HG03469 (cell line): Measurements from ENCODE around the gene CNTNAP4.

Source experiments
- ATAC-seq: cut with Tn5 transposase; IDR thresholded peaks from one replicate; pipeline ENCODE4 v1.9.1; 2021; ENCODE audit warnings: mild to moderate bottlenecking, moderate library complexity, moderate number of reproducible peaks; ENCODE audit not compliant: unreplicated experiment

The CNTNAP4 gene

DNA sequence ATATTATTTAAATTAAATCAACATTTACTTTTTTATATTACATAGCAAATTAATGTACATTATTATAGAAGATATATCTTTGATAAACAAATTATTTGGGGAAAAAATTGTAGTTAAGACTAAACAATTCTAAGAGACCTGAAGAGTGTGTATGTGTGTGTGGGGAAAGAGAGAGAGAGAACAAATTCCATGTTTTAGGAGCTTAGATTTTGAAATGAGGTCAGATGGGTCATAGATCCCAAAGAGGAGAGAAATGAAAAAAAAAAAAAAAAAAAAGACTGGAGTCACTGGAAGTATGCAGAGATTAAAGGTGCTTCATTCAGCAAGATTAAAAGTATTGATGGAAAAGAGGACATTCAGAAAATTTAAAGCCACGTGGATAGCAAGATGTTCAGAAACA is 206.8 kb downstream of the CNTNAP4 start:
- ATAC-seq, result no peak

DNA sequence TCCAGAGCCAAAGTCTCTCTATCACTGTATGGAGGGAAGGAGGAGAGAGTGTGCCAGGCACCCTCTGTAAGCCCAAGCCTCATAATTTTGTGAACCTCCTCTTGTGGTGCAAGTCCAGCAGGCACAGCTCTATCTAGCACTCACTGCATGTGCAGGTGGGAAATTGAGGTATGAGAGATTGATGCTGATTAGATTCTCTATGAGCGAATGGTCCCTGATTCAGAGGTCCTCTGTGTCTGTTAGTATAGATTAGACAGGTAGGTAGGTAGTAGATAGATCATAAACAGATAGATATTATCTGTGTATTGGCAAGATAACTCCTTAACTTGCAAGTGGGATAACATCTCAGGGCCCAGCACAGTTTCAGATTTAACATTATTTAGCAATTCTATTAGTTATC is 209.5 kb downstream of the CNTNAP4 start:
- ATAC-seq, result no peak

DNA sequence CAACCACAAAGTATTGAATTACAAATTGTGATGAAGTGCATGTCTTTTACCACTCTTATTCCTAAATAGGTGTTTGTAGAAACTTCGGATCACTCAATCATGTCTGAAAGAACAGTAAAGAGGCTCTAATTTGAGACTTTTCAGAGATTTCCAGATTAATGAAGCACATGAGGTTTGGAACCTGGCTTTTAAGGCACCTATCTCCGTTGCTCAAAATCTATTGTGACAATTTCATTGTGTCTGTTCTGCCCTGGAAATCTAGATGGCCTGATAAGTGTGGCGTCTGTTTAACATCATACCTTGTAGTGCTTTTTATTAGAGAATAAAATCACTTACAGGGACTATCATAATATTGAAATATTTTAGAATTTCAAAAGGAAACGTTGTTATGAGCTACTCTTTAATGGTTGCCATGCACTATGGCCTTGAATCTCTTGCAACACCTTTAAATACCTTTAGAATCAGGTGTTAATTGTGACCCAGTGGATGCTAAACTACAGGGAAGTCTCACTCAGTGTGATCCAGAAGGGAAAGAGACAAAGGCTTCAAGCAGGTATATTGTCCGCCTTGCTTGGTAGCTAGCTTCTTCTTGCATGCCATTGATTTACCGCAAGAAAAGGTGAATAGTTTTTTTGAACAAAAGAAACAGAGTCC is 210.3 kb downstream of the CNTNAP4 start:
- no peak for ATAC-seq

DNA sequence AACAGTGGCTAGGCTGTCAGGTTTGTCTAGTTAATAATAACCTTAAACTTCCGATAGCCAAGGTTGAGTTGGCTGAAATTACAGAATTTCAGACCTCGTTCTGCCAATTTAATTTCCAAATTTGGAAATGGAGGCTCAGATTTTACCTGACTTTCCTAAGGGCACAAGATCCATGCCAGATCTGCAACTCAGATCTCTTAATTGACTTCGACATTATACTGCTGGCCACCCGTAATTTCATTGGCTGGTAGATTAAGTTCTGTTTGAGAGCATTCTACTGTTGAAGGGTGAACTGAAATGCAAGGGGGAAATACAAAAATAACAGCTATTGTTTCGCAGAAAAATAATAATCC is 210.8 kb downstream of the CNTNAP4 start:
- ATAC-seq, result no peak

GRCh38 chr16:76490036-76490639 is 212.9 kb downstream of the CNTNAP4 start:
- ATAC-seq, result no peak

DNA sequence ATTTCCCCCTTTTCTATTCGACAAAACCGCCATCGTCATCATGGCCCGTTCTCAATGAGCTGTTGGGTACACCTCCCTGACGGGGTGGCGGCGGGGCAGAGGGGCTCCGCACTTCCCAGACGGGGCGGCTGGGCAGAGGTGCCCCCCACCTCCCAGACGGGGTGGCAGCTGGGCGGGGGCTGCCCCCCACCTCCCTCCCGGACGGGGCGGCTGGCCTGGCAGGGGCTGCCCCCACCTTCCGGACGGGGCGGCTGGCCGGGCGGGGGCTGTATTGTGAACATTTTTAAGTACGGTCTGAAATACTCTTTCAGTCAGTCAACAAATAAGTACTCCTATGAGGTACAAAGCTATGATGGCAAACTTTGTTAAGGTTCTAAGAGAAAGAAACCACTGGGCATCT is 222.8 kb downstream of the CNTNAP4 start:
- ATAC-seq, result no peak

DNA sequence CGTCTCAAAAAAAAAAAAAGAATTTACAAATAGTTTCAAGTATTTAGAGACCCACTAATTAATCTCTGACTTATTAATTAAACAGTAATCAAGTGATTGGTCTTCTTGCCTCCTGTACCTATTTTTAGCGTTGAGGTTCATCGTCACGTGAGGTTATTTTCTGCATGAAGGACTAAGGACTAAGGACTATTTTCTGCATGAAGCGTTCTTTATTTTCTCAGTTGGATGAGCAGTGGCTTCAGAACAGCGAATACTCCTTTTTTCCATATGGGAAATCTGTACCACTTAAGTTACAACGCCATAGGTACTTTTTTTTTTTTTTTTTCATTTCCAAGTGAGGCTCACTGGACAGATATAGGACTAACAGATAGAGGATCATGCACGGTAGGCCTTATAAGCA is 224.9 kb downstream of the CNTNAP4 start:
- ATAC-seq, result no peak

GRCh38 chr16:76502555-76502954 is 225.4 kb downstream of the CNTNAP4 start:
- no peak for ATAC-seq

DNA sequence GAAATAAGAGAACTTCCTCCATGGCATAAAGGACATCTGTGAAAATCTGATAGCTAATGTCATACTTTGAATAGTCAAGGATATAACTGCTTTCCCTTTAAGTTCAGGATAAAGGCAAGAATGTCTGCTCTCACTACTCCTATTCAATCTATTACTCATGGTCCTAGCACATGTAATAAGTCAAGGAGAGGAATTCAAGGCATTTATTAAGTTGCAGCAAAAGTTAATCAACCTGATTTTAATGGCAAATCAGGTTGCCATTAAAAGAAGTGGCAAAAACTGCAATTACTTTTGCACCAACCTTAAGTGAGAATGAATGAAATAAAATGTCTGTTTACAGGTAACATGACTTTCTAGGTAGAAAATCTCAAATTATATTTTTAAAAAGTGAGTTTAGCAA is 225.9 kb downstream of the CNTNAP4 start:
- no peak for ATAC-seq

- ATAC-seq, result no peak
These were observed 234.0 kb downstream of the CNTNAP4 start for GRCh38 chr16:76511203-76511602.

DNA sequence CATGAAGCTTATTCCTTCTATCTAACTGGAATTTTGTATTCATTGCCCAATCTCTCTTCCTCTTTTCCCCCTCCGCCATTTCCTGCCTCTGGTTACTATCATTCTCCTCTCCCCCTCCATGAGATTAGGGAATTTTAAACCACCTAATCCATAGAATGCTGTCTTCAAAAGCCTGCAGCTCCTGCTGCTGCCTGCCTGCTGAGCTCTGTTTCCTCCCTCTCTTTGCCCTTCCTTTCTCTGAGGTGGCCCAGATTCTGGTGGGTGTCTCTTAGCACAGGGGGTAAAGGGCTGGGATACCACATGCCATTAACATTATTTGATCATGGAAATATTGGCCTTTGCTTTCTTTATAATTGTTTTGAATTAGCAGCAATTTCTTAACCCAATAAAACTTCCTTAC is 241.6 kb downstream of the CNTNAP4 start:
- no peak for ATAC-seq

GRCh38 chr16:76524356-76524755 is 247.2 kb downstream of the CNTNAP4 start:
- no peak for ATAC-seq

GRCh38 chr16:76524769-76525168 is 247.6 kb downstream of the CNTNAP4 start:
- ATAC-seq, result no peak

- ATAC-seq, result no peak
These were observed 250.0 kb downstream of the CNTNAP4 start for GRCh38 chr16:76527244-76527643.

GRCh38 chr16:76529120-76529519 is 251.9 kb downstream of the CNTNAP4 start:
- no peak for ATAC-seq

- ATAC-seq, result no peak
These were observed 254.0 kb downstream of the CNTNAP4 start for GRCh38 chr16:76531236-76531635.

- no peak for ATAC-seq
These were observed 255.2 kb downstream of the CNTNAP4 start for GRCh38 chr16:76532188-76532973.

- ATAC-seq, result no peak
These were observed 262.4 kb downstream of the CNTNAP4 start for GRCh38 chr16:76539609-76540008.

- ATAC-seq, result no peak
These were observed 263.9 kb downstream of the CNTNAP4 start for GRCh38 chr16:76541070-76541469.

GRCh38 chr16:76565542-76565941 is 288.3 kb downstream of the CNTNAP4 start:
- no peak for ATAC-seq

- no peak for ATAC-seq
These were observed 294.6 kb downstream of the CNTNAP4 start for GRCh38 chr16:76571755-76572154.

- no peak for ATAC-seq
These were observed 296.1 kb downstream of the CNTNAP4 start for GRCh38 chr16:76573281-76573680.
